T-cell (primary cell): ENCODE measurements around the gene TOP2A. TPM values are rescaled to one million over a fixed set of nuclear protein-coding genes. Genes with fewer than 3 reads are reported as not detected.
A peak's percentile ranks its signal among the peaks of the same experiment; 100 is the strongest.
"Not testable (repeated sequence)": the region's sequence is repeated elsewhere in the genome, so short reads cannot be mapped to it uniquely, and the experiment has no call there.

Experiments used
- ATAC-seq, 4 experiments: fragments of 200-7000 bp in 3 of 4; fragments of 150-1000 bp in 1 of 4; cut with Tn5 transposase; replicated peaks in 1 of 4; 1 replicate in 3 of 4; 2 replicates in 1 of 4; pipeline ENCODE4 v1.10.0; 2021; ENCODE audit warnings: moderate library complexity in 3 of 4, mild to moderate bottlenecking in 2 of 4, moderate number of reproducible peaks in 1 of 4
- CTCF ChIA-PET, 2 donors: fragments of 300-600 bp; sonication (Branson Sonifier 250); formaldehyde crosslinking; loops; one replicate each; lab custom pipeline; 2022; ENCODE audit warnings: antibody characterized with exemption in 2 of 2; lab: Charles Lee
- POLR2A ChIA-PET, 2 donors: fragments of 300-600 bp; sonication (Branson Sonifier 250); formaldehyde crosslinking; loops; one replicate each; lab custom pipeline; 2022; ENCODE audit warnings: antibody characterized with exemption in 2 of 2; lab: Charles Lee
- DNase-seq, 35 experiments: peaks; one replicate each; pipeline versions ENCODE4 v3.0.0 to v3.0.0-alpha.2; 2013 to 2023
- H3K27ac ChIP-seq: one replicate; pipeline ENCODE4 v1.5.1; 2013; ENCODE audit warnings: low read length
- H3K27me3 ChIP-seq, 2 experiments: replicated peaks in 1 of 2; 1 replicate in 1 of 2; 2 replicates in 1 of 2; pipeline versions ENCODE4 v1.6.1 to v1.7.0; 2013; ENCODE audit warnings: low read length in 1 of 2, mixed read lengths in 1 of 2; ENCODE audit not compliant: control insufficient read depth in 2 of 2, insufficient read depth in 2 of 2; ENCODE audit errors: extremely low read depth in 1 of 2
- H3K36me3 ChIP-seq, 2 donors: 1 replicate in 1 of 2; 2 replicates in 1 of 2; pipeline versions ENCODE4 v1.6.1 to v1.7.0; 2013; ENCODE audit warnings: low read length in 1 of 2; ENCODE audit not compliant: control insufficient read depth in 2 of 2, insufficient read depth in 1 of 2; ENCODE audit errors: extremely low read depth in 1 of 2
- H3K4me1 ChIP-seq, 2 experiments: 1 replicate in 1 of 2; 2 replicates in 1 of 2; pipeline versions ENCODE4 v1.6.1 to v1.7.0; 2013; ENCODE audit warnings: low read length in 2 of 2, mixed read lengths in 1 of 2; ENCODE audit not compliant: insufficient read depth in 2 of 2, control insufficient read depth in 1 of 2; ENCODE audit errors: extremely low read depth in 1 of 2
- H3K4me3 ChIP-seq, 2 donors: 1 replicate in 1 of 2; 2 replicates in 1 of 2; pipeline versions ENCODE4 v1.5.1 to v1.7.0; 2013; ENCODE audit warnings: mild to moderate bottlenecking in 2 of 2, low read length in 1 of 2, moderate library complexity in 1 of 2; ENCODE audit not compliant: control insufficient read depth in 1 of 2; ENCODE audit errors: extremely low read depth in 1 of 2
- H3K9me3 ChIP-seq: 2 replicates; pipeline ENCODE4 v1.7.0; 2013
- H3K27ac Mint-ChIP-seq, 2 donors: one replicate each; pipeline ENCODE4 v1.8.0; 2020 to 2021; ENCODE audit warnings: mild to moderate bottlenecking in 2 of 2, mixed read lengths in 2 of 2
- H3K27me3 Mint-ChIP-seq, 2 donors: one replicate each; pipeline ENCODE4 v1.8.0; 2021 to 2022; ENCODE audit warnings: mixed read lengths in 2 of 2
- H3K36me3 Mint-ChIP-seq: one replicate; pipeline ENCODE4 v1.8.0; 2021; ENCODE audit warnings: mixed read lengths
- H3K4me1 Mint-ChIP-seq, 3 donors: one replicate each; pipeline ENCODE4 v1.8.0; 2020 to 2022; ENCODE audit warnings: mixed read lengths in 3 of 3, mild to moderate bottlenecking in 1 of 3
- H3K4me3 Mint-ChIP-seq, 3 donors: one replicate each; pipeline ENCODE4 v1.8.0; 2020 to 2022; ENCODE audit warnings: mild to moderate bottlenecking in 3 of 3, mixed read lengths in 3 of 3, moderate library complexity in 3 of 3
- H3K9me3 Mint-ChIP-seq, 3 donors: one replicate each; pipeline ENCODE4 v1.8.0; 2020 to 2022; ENCODE audit warnings: mixed read lengths in 3 of 3
- WGBS: methylation state at CpG from one replicate; pipeline ENCODE4 v1.1.5; 2013; ENCODE audit warnings: missing lambda C conversion rate; ENCODE audit not compliant: insufficient coverage; 5-methylcytosine and 5-hydroxymethylcytosine counted together
- total RNA-seq, 35 experiments: library from RNA in 6 of 35; stranded (reverse) in 6 of 35; fragments of 120-200 nt in 1 of 35; gene quantifications; one replicate each; pipeline versions ENCODE4 v1.2.1 to v1.2.4 and lab custom pipeline; 2013 to 2026

The TOP2A gene
- total RNA-seq, 5 donors from 2014 or later (not counting 1 experiment from before 2014, with no cell fraction given): 2.3 to 4.2 (median 2.7) TPM

- H3K4me1 ChIP-seq: no peaks in the 10 kb centered on the region
- no peaks in the 10 kb centered on the region for H3K9me3 ChIP-seq
- WGBS: 100% methylated on average over 1 of the region's 1 CpG
- H3K27me3 ChIP-seq: no peaks in the 10 kb centered on the region
- Mint-ChIP-seq H3K27me3 (no peaks in the 10 kb centered on the region), H3K4me1 (peaks cover 0 to 4% (median 0%) of the 10 kb centered on the region in 3 donors), H3K4me3 (no peak overlapping the region), H3K36me3 (no peaks in the 10 kb centered on the region), H3K9me3 (no peaks in the 10 kb centered on the region), H3K27ac (no peak overlapping the region)
- DNase-seq: no peak
- no peak overlapping the region for H3K27ac ChIP-seq
- CTCF ChIA-PET: interaction anchor here in 1 of 2 donors (0.9 to 1.7 kb wide), 3 partner anchors 9 to 124 kb away, joined by 3 to 8 read pairs (median 5); no protein-coding TSS in a partner anchor
- H3K4me3 ChIP-seq: no peak overlapping the region
- no peaks in the 10 kb centered on the region for H3K36me3 ChIP-seq
- ATAC-seq: no peak
- POLR2A ChIA-PET: no interaction called here
Observed at GRCh38 chr17:40410082-40410481, 7.6 kb downstream of the TOP2A start.

DNA sequence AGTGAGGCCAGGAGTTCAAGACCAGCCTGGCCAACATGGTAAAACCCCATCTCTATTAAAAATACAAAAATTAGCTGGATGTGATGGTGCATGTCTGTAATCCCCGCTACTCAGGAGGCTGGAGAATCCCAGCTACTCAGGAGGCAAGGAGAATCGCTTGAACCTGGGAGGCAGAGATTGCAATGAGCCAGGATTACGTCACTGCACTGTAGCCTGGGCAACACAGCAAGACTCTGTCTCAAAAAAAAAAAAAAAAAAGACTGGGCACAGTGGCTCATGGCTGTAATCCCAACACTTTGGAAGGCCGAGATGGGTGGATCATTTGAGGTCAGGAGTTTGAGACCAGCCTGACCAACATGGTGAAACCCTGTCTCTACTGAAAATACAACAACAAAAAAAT, 8.2 kb downstream of the TOP2A start:
- H3K9me3 Mint-ChIP-seq, H3K27ac Mint-ChIP-seq, H3K4me1 Mint-ChIP-seq, DNase-seq, H3K27me3 Mint-ChIP-seq, H3K4me3 Mint-ChIP-seq, H3K4me3 ChIP-seq, ATAC-seq, H3K27me3 ChIP-seq, H3K27ac ChIP-seq, H3K36me3 ChIP-seq, H3K9me3 ChIP-seq, H3K36me3 Mint-ChIP-seq, CTCF ChIA-PET, H3K4me1 ChIP-seq: not testable (repeated sequence)
- WGBS: 90% methylated on average over 2 of the region's 4 CpGs
- POLR2A ChIA-PET: interaction anchor here in 1 of 2 donors (0.7 to 1.1 kb wide), 2 partner anchors 8 to 148 kb away, joined by 10 to 14 read pairs; partner anchors contain the start of gene TOP2A

- WGBS: 100% methylated on average over 2 of the region's 3 CpGs
- peaks cover 8 to 22% (median 16%) of the 10 kb centered on the region in 3 donors for H3K4me1 Mint-ChIP-seq
Observed at GRCh38 chr17:40407460-40407859, 10.2 kb downstream of the TOP2A start.

DNA sequence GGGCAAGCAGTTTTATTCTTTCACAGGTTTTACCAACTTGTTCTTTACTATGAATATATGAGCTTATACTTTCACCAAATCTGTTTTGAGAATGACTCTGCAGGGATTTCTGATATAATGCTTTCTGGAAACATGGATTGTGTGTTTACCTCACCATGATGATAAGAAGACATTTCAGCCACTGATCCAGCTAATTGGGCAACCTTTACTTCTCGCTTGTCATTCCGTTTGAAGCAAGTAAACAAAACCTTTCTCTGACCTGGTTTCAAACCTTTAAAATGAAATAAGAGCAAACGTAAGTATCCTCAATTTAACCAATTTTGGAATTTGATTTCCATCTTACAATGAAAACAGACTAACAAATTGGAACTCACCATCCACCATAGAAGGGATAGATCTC, 13.7 kb downstream of the TOP2A start:
- Mint-ChIP-seq H3K4me3 (no peak overlapping the region), H3K27me3 (no peaks in the 10 kb centered on the region), H3K27ac (peak overlapping the region in 1 of 2 donors; percentile 44), H3K9me3 (no peaks in the 10 kb centered on the region), H3K4me1 (peaks cover 14 to 30% (median 23%) of the 10 kb centered on the region in 3 donors), H3K36me3 (no peaks in the 10 kb centered on the region)
- POLR2A ChIA-PET: no interaction called here
- 100% methylated on average over 2 of the region's 3 CpGs for WGBS
- DNase-seq (no peak), ATAC-seq (no peak)
- CTCF ChIA-PET: interaction anchor here in 1 of 2 donors (0.5 to 1.5 kb wide), 4 partner anchors 12 to 105 kb away, joined by 4 to 9 read pairs (median 4); no protein-coding TSS in a partner anchor
- H3K4me1 ChIP-seq: peaks cover 0 to 2% of the 10 kb centered on the region in 2 experiments
- no peaks in the 10 kb centered on the region for H3K27me3 ChIP-seq
- H3K27ac ChIP-seq: no peak overlapping the region
- H3K36me3 ChIP-seq: no peaks in the 10 kb centered on the region
- no peaks in the 10 kb centered on the region for H3K9me3 ChIP-seq
- no peak overlapping the region for H3K4me3 ChIP-seq

More at GRCh38 chr17:40407460-40407859, 10.2 kb downstream of the TOP2A start:
- DNase-seq: no peak
- ATAC-seq: no peak
- no peaks in the 10 kb centered on the region for H3K36me3 ChIP-seq
- ChIA-PET POLR2A (interaction anchor here in 1 of 2 donors (0.6 to 1.0 kb wide), 2 partner anchors 19 to 1313 kb away, joined by 3 read pairs; no protein-coding TSS in a partner anchor), CTCF (interaction anchor here (0.9 to 1.1 kb wide), 6 partner anchors 10 to 218 kb away, joined by 3 to 5 read pairs (median 3); partner anchors contain the start of gene TOP2A (in 1 of the 2))
- no peak overlapping the region for H3K4me3 ChIP-seq
- no peaks in the 10 kb centered on the region for H3K9me3 Mint-ChIP-seq
- H3K27me3 Mint-ChIP-seq: no peaks in the 10 kb centered on the region
- no peaks in the 10 kb centered on the region for H3K27me3 ChIP-seq
- H3K9me3 ChIP-seq: no peaks in the 10 kb centered on the region
- no peaks in the 10 kb centered on the region for H3K36me3 Mint-ChIP-seq
- H3K4me1 ChIP-seq: peaks cover 0 to 2% of the 10 kb centered on the region in 2 experiments
- H3K4me3 Mint-ChIP-seq: no peak overlapping the region
- H3K27ac ChIP-seq: no peak overlapping the region
- no peak overlapping the region for H3K27ac Mint-ChIP-seq

GRCh38 chr17:40402668-40403067, 15.0 kb downstream of the TOP2A start:
- H3K27me3 ChIP-seq: no peaks in the 10 kb centered on the region
- DNase-seq: peak in 3 of 35 experiments; percentile 6 to 39 (median 13)
- peak overlapping the region; percentile 20 for H3K27ac ChIP-seq
- ATAC-seq: peak; percentile 32 to 75 (median 62)
- Mint-ChIP-seq H3K4me3 (peak overlapping the region; percentile 15 to 67 (median 39)), H3K4me1 (peaks cover 14 to 30% (median 23%) of the 10 kb centered on the region in 3 donors), H3K27me3 (no peaks in the 10 kb centered on the region), H3K36me3 (no peaks in the 10 kb centered on the region), H3K27ac (peak overlapping the region; percentile 17 to 64), H3K9me3 (no peaks in the 10 kb centered on the region)
- 40% methylated on average over 1 of the region's 1 CpG for WGBS
- peaks cover 0 to 2% of the 10 kb centered on the region in 2 experiments for H3K4me1 ChIP-seq
- ChIA-PET POLR2A (interaction anchor here (0.6 to 1.3 kb wide), 3 partner anchors 13 to 243 kb away, joined by 3 to 4 read pairs (median 3); no protein-coding TSS in a partner anchor), CTCF (interaction anchor here (0.5 to 1.5 kb wide), 6 partner anchors 9 to 213 kb away, joined by 3 to 6 read pairs (median 4); no protein-coding TSS in a partner anchor)
- H3K4me3 ChIP-seq: peak overlapping the region in 1 of 2 donors; percentile 14
- no peaks in the 10 kb centered on the region for H3K36me3 ChIP-seq
- H3K9me3 ChIP-seq: no peaks in the 10 kb centered on the region

DNA sequence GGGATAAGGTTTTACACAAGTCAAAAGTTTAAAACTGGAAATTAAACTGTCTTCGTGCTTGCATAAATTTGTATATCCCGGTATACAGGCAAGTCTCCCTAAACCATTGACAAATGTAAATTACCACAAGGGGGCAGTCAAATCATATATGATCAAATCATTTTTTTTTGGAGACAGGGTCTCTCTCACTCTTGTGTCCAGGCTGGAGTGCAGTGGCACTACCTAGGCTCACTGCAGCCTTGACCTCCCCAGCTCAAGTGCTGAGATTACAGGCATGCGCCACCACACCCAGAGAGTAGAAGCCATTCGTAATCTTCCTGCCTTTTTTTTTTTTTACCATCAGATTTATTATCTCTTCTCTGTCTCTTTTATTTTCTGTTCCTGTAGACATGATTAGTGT, 18.5 kb downstream of the TOP2A start:
- Histone ChIP-seq H3K4me1 (peaks cover 0 to 2% of the 10 kb centered on the region in 2 experiments), H3K9me3 (no peaks in the 10 kb centered on the region), H3K4me3 (no peak overlapping the region), H3K27me3 (no peaks in the 10 kb centered on the region), H3K36me3 (no peaks in the 10 kb centered on the region), H3K27ac (no peak overlapping the region)
- H3K27ac Mint-ChIP-seq: peak overlapping the region in 1 of 2 donors; percentile 70
- H3K4me1 Mint-ChIP-seq: peaks cover 14 to 28% (median 22%) of the 10 kb centered on the region in 3 donors
- ATAC-seq (peak in 3 of 4 experiments; percentile 29 to 74 (median 54)), DNase-seq (peak in 4 of 35 experiments; percentile 11 to 77 (median 13))
- ChIA-PET POLR2A (no interaction called here), CTCF (interaction anchor here (0.6 to 3.5 kb wide), 10 partner anchors 14 to 409 kb away, joined by 3 to 32 read pairs (median 4); partner anchors contain the start of gene TOP2A (in 1 of the 2))
- no peaks in the 10 kb centered on the region for H3K36me3 Mint-ChIP-seq
- no peak overlapping the region for H3K4me3 Mint-ChIP-seq
- H3K9me3 Mint-ChIP-seq: no peaks in the 10 kb centered on the region
- WGBS: 100% methylated on average over 1 of the region's 4 CpGs
- no peaks in the 10 kb centered on the region for H3K27me3 Mint-ChIP-seq
